ENCODE results near the gene NODAL.

DNA sequence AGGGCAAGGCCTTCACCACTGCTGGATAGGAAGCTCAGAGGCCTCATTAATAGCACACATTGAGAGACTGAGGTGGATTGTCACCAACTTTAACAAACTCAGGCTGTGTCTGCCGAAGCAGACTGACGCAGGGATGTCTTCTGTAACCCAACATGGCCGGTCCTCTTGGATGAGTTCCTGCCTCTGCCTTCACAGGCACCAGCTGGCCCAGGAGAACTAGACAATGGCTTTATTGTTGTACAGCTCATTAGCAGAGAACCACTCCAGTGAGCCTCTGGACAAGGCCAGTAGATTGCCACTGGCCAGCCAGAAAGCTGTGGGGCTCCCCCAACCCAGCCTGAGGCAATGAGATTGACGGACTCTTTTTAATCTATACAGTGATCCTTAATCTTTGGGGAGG is 9.4 kb downstream of the NODAL start:
- no peak for TF ChIP-seq CTCF (conservative IDR thresholded peaks at IDR 0.05; ENCODE audit: low read depth, low read length)
- TF ChIP-seq EZH2 (IDR thresholded peaks at IDR 0.05; ENCODE audit: borderline replicate concordance, low read depth, low read length, poor library complexity, severe bottlenecking), result no peak

All from A673 (cell line).